NCI-H510A (cell line): ENCODE measurements around the gene RGL1.

Experiments
- DNase-seq: peaks from one replicate; lab custom pipeline; 2025; lab: John Stamatoyannopoulos, UW

RGL1 gene

GRCh38 chr1:183958958-183959357 lies 154.0 kb downstream of the RGL1 start:
- DNase-seq = no peak

- DNase-seq = no peak
Observed at GRCh38 chr1:183961132-183961531, 156.2 kb downstream of the RGL1 start.

- DNase-seq = no peak
Observed at GRCh38 chr1:183962903-183963302, 158.0 kb downstream of the RGL1 start.

GRCh38 chr1:183965726-183966125 lies 160.8 kb downstream of the RGL1 start:
- DNase-seq = no peak

- no peak for DNase-seq
Observed at GRCh38 chr1:183966487-183966886, 161.6 kb downstream of the RGL1 start.

- DNase-seq = no peak
Observed at GRCh38 chr1:183967914-183968313, 163.0 kb downstream of the RGL1 start.

- DNase-seq = no peak
Observed at GRCh38 chr1:183968386-183968785, 163.5 kb downstream of the RGL1 start.

GRCh38 chr1:183970516-183971300 lies 165.8 kb downstream of the RGL1 start:
- DNase-seq = no peak

- DNase-seq = no peak
Observed at GRCh38 chr1:183975651-183976050, 170.7 kb downstream of the RGL1 start.

GRCh38 chr1:183977717-183978116 lies 172.8 kb downstream of the RGL1 start:
- DNase-seq = no peak
